ENCODE data around the gene SCAF1. TPM values are rescaled to one million over a fixed set of nuclear protein-coding genes. Genes with fewer than 3 reads are reported as not detected.

The SCAF1 gene
- total RNA-seq, 1 experiment from 2014 or later = 103 TPM

GRCh38 chr19:49597703-49597974, 44.4 kb upstream of the SCAF1 start:
- TF ChIP-seq ZNF671 (CRISPR knock-in tag; IDR thresholded peaks at IDR 0.05) (no peak), ARID4B (CRISPR knock-in tag; IDR thresholded peaks at IDR 0.05; ENCODE audit: borderline replicate concordance) (no peak), CREM (CRISPR knock-in tag; IDR thresholded peaks at IDR 0.05) (no peak), ZNF532 (CRISPR knock-in tag; IDR thresholded peaks at IDR 0.05; ENCODE audit: borderline replicate concordance) (no peak)
- ChIA-PET CTCF (interaction anchor here (0.6 kb wide), 1 partner anchor 81 kb away, joined by 3 read pairs; no protein-coding TSS in a partner anchor), POLR2A (no interaction called here)
- no peaks in the 10 kb centered on the region for H3K27me3 Mint-ChIP-seq (ENCODE audit: low read depth)
- no peak overlapping the region for H3K4me3 Mint-ChIP-seq
- H3K9me3 Mint-ChIP-seq = no peaks in the 10 kb centered on the region
- H3K4me1 Mint-ChIP-seq = peaks cover 8% of the 10 kb centered on the region
- ATAC-seq (no peak), DNase-seq (ENCODE audit: low spot score) (no peak)
- H3K36me3 Mint-ChIP-seq = peaks cover 47% of the 10 kb centered on the region
- H3K27ac Mint-ChIP-seq = no peak overlapping the region

- DNase-seq (ENCODE audit: low spot score) = no peak
- ChIA-PET CTCF (no interaction called here), POLR2A (no interaction called here)
- no peak overlapping the region for H3K4me3 Mint-ChIP-seq
- H3K27ac Mint-ChIP-seq = no peak overlapping the region
- TF ChIP-seq CDX4 (CRISPR knock-in tag; IDR thresholded peaks at IDR 0.05; ENCODE audit: borderline replicate concordance) (no peak), SP1 (CRISPR knock-in tag; conservative IDR thresholded peaks at IDR 0.05) (no peak), CTCF (IDR thresholded peaks at IDR 0.05) (no peak), RORB (CRISPR knock-in tag; IDR thresholded peaks at IDR 0.05) (no peak), GRHL2 (CRISPR knock-in tag; IDR thresholded peaks at IDR 0.05; ENCODE audit: insufficient replicate concordance, severe bottlenecking) (no peak), E2F4 (CRISPR knock-in tag; IDR thresholded peaks at IDR 0.05; ENCODE audit: borderline replicate concordance, low read depth) (no peak)
- peaks cover 45% of the 10 kb centered on the region for H3K36me3 Mint-ChIP-seq
- no peaks in the 10 kb centered on the region for H3K4me1 Mint-ChIP-seq
- H3K9me3 Mint-ChIP-seq = no peaks in the 10 kb centered on the region
- no peaks in the 10 kb centered on the region for H3K27me3 Mint-ChIP-seq (ENCODE audit: low read depth)
- no peak for ATAC-seq
Measured at GRCh38 chr19:49599378-49600295, 42.4 kb upstream of the SCAF1 start.
